NB4 (cell line): ENCODE data around the gene SLC37A3.

ENCODE experiments used
- MYC ChIP-seq: IDR thresholded peaks from 2 replicates; pipeline ENCODE4 v1.6.1; 2011; ENCODE audit warnings: low read depth, low read length
- POLR2A ChIP-seq: IDR thresholded peaks from 2 replicates; pipeline ENCODE4 v1.6.1; 2011; ENCODE audit warnings: mild to moderate bottlenecking; ENCODE audit not compliant: insufficient read length; ENCODE audit errors: extremely low read depth
- TF ChIP-seq, protein P1 (sequence below): IDR thresholded peaks from one replicate; pipeline ENCODE4 v1.5.1; 2012; ENCODE audit warnings: low read depth, low read length
- TF ChIP-seq, protein P2 (sequence below): IDR thresholded peaks from 2 replicates; pipeline ENCODE4 v1.6.1; 2011; ENCODE audit warnings: low read depth, low read length

DNA sequence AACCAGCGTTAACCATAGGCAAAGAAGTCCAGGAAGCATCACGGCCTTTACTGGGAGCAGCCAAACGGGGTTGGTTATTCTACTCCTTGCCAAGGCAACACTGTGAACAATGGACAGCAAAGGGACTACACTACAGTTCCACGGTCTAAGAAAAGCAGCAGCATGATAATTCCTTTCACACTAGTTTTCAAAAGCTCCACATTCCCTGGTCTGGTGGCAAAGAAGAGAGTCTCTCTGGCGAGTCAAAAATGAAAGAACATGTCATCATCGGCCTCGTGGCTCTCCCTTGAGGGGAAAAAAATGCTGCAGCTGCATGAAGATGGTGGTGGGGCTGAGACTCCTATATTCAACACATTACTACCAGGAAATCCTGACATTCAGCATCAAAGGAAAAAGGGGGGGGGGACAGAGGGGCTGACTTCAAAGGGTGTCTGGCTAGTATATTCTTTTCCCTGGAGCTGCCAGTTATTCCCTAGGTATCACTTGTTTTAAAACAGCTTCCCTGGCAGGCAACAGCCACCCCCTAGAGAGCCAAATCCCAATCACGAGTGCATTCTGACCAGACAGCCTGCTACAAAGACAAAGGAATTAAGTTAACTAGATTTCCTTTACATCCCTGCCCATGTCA, 49.1 kb downstream of the SLC37A3 start:
- TF ChIP-seq, protein P1, sequence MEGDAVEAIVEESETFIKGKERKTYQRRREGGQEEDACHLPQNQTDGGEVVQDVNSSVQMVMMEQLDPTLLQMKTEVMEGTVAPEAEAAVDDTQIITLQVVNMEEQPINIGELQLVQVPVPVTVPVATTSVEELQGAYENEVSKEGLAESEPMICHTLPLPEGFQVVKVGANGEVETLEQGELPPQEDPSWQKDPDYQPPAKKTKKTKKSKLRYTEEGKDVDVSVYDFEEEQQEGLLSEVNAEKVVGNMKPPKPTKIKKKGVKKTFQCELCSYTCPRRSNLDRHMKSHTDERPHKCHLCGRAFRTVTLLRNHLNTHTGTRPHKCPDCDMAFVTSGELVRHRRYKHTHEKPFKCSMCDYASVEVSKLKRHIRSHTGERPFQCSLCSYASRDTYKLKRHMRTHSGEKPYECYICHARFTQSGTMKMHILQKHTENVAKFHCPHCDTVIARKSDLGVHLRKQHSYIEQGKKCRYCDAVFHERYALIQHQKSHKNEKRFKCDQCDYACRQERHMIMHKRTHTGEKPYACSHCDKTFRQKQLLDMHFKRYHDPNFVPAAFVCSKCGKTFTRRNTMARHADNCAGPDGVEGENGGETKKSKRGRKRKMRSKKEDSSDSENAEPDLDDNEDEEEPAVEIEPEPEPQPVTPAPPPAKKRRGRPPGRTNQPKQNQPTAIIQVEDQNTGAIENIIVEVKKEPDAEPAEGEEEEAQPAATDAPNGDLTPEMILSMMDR = no peak
- no peak for TF ChIP-seq POLR2A
- no peak for TF ChIP-seq MYC
- TF ChIP-seq, protein P2, sequence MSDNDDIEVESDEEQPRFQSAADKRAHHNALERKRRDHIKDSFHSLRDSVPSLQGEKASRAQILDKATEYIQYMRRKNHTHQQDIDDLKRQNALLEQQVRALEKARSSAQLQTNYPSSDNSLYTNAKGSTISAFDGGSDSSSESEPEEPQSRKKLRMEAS = no peak
